ENCODE results near the gene TULP4. TPM values are rescaled to one million over a fixed set of nuclear protein-coding genes. Genes with fewer than 3 reads are reported as not detected.

TULP4 gene
- polyA plus RNA-seq, 3 donors: 6.5 to 10.6 (median 7.9) TPM

- TF ChIP-seq CTCF (IDR thresholded peaks at IDR 0.05): no peak
- H3K9ac ChIP-seq (ENCODE audit: insufficient read depth, low read length, poor library complexity, severe bottlenecking): no peak overlapping the region
- WGBS (ENCODE audit: insufficient coverage): no CpG with 5 or more reads among the region's 6 CpGs
- no peaks in the 10 kb centered on the region for H3K4me1 ChIP-seq (ENCODE audit: control insufficient read depth in 1 of 2, insufficient read depth in 2 of 2, low read length in 2 of 2)
- H3K27ac Mint-ChIP-seq: no peak overlapping the region
- no peak overlapping the region for H3K27ac ChIP-seq (ENCODE audit: low read depth in 1 of 2, low read length in 2 of 2)
- H3K36me3 ChIP-seq (replicated peaks in 1 of 2; ENCODE audit: control insufficient read depth in 1 of 2, insufficient read depth in 2 of 2, low read length in 2 of 2): peaks cover 43 to 93% of the 10 kb centered on the region in 2 donors
- intact Hi-C loops (cut with micrococcal nuclease): no loop called here
- no peaks in the 10 kb centered on the region for H3K79me2 ChIP-seq (ENCODE audit: insufficient read depth, low read length)
- no peaks in the 10 kb centered on the region for H3K4me1 Mint-ChIP-seq
- no peaks in the 10 kb centered on the region for H4K20me1 ChIP-seq (ENCODE audit: insufficient read depth, low read length)
- DNase-seq: no peak
- H2AFZ ChIP-seq (ENCODE audit: insufficient read depth, low read depth, low read length, poor library complexity, severe bottlenecking): no peak overlapping the region
- peaks cover 0 to 2% (median 0%) of the 10 kb centered on the region in 3 donors for H3K27me3 Mint-ChIP-seq (ENCODE audit: low read depth in 3 of 3)
- H3K4me3 ChIP-seq (replicated peaks in 1 of 3; ENCODE audit: low read depth in 2 of 3, low read length in 3 of 3): no peak overlapping the region
- peaks cover 68 to 83% of the 10 kb centered on the region in 2 donors for H3K36me3 Mint-ChIP-seq
- H3K4me2 ChIP-seq (replicated peaks; ENCODE audit: extremely low read depth, low read length, poor library complexity, severe bottlenecking): no peak overlapping the region
- no peaks in the 10 kb centered on the region for H3K9me3 ChIP-seq (replicated peaks in 1 of 2; ENCODE audit: control insufficient read depth in 1 of 2, insufficient read depth in 1 of 2, low read length in 2 of 2)
- H3K4me3 Mint-ChIP-seq: no peak overlapping the region
- peaks cover 0 to 2% (median 0%) of the 10 kb centered on the region in 7 donors for H3K9me3 Mint-ChIP-seq
- H3K27me3 ChIP-seq (ENCODE audit: control insufficient read depth in 2 of 2, insufficient read depth in 2 of 2, low read length in 2 of 2): no peaks in the 10 kb centered on the region
Measured at GRCh38 chr6:158497620-158498019, 185.4 kb downstream of the TULP4 start.

- Histone ChIP-seq H3K27me3 (ENCODE audit: control insufficient read depth in 2 of 2, insufficient read depth in 2 of 2, low read length in 2 of 2) (no peaks in the 10 kb centered on the region), H3K9me3 (replicated peaks in 1 of 2; ENCODE audit: control insufficient read depth in 1 of 2, insufficient read depth in 1 of 2, low read length in 2 of 2) (no peaks in the 10 kb centered on the region), H3K27ac (ENCODE audit: low read depth in 1 of 2, low read length in 2 of 2) (no peak overlapping the region), H3K36me3 (replicated peaks in 1 of 2; ENCODE audit: control insufficient read depth in 1 of 2, insufficient read depth in 2 of 2, low read length in 2 of 2) (peaks cover 42 to 93% of the 10 kb centered on the region in 2 donors), H3K9ac (ENCODE audit: insufficient read depth, low read length, poor library complexity, severe bottlenecking) (no peak overlapping the region), H3K4me2 (replicated peaks; ENCODE audit: extremely low read depth, low read length, poor library complexity, severe bottlenecking) (no peak overlapping the region), H4K20me1 (ENCODE audit: insufficient read depth, low read length) (no peaks in the 10 kb centered on the region), H3K4me3 (replicated peaks in 1 of 3; ENCODE audit: low read depth in 2 of 3, low read length in 3 of 3) (no peak overlapping the region), H3K4me1 (ENCODE audit: control insufficient read depth in 1 of 2, insufficient read depth in 2 of 2, low read length in 2 of 2) (no peaks in the 10 kb centered on the region), H3K79me2 (ENCODE audit: insufficient read depth, low read length) (no peaks in the 10 kb centered on the region), H2AFZ (ENCODE audit: insufficient read depth, low read depth, low read length, poor library complexity, severe bottlenecking) (no peak overlapping the region)
- Mint-ChIP-seq H3K9me3 (peaks cover 0 to 2% (median 0%) of the 10 kb centered on the region in 7 donors), H3K36me3 (peaks cover 65 to 86% of the 10 kb centered on the region in 2 donors), H3K4me3 (no peak overlapping the region), H3K4me1 (no peaks in the 10 kb centered on the region), H3K27ac (peak overlapping the region in 1 of 7 donors; percentile 1), H3K27me3 (ENCODE audit: low read depth in 3 of 3) (peaks cover 0 to 2% (median 0%) of the 10 kb centered on the region in 3 donors)
- TF ChIP-seq CTCF (IDR thresholded peaks at IDR 0.05): no peak
- WGBS (ENCODE audit: insufficient coverage): 98% methylated on average over 3 of the region's 6 CpGs
- DNase-seq: no peak
- intact Hi-C loops (cut with micrococcal nuclease): no loop called here
Measured at GRCh38 chr6:158498362-158498761, 186.1 kb downstream of the TULP4 start.
